Mesothelial cell of epicardium (in vitro differentiated cells): ENCODE results near the gene MTUS2. TPM values are rescaled to one million over a fixed set of nuclear protein-coding genes. Genes with fewer than 3 reads are reported as not detected.

Source experiments
- DNase-seq, 2 experiments: peaks; one replicate each; pipeline ENCODE4 v3.0.0; 2021; ENCODE audit warnings: low spot score in 2 of 2; ENCODE audit not compliant: unreplicated experiment in 2 of 2
- H3K27ac Mint-ChIP-seq: 2 replicates; pipeline ENCODE4 v1.8.0; 2021; ENCODE audit warnings: mixed read lengths
- H3K27me3 Mint-ChIP-seq: 2 replicates; pipeline ENCODE4 v1.8.0; 2021; ENCODE audit warnings: low read depth, mixed read lengths
- H3K36me3 Mint-ChIP-seq: 2 replicates; pipeline ENCODE4 v1.8.0; 2021; ENCODE audit warnings: mixed read lengths
- H3K4me1 Mint-ChIP-seq: 2 replicates; pipeline ENCODE4 v1.8.0; 2021; ENCODE audit warnings: mixed read lengths
- H3K4me3 Mint-ChIP-seq: 2 replicates; pipeline ENCODE4 v1.8.0; 2021; ENCODE audit warnings: mild to moderate bottlenecking, moderate library complexity, mixed read lengths
- H3K9me3 Mint-ChIP-seq: 2 replicates; pipeline ENCODE4 v1.8.0; 2021; ENCODE audit warnings: mixed read lengths
- CTCF ChIP-seq: fragments of 200-600 bp; sonication (generic); IDR thresholded peaks from one replicate; pipeline ENCODE4 v1.5.0; 2021; ENCODE audit warnings: antibody characterized with exemption; ENCODE audit not compliant: unreplicated experiment
- total RNA-seq: library from RNA; stranded (reverse); gene quantifications from 3 replicates; pipeline ENCODE4 v1.2.1, GENCODE V29; 2021

The MTUS2 gene
- total RNA-seq, 1 donor from 2014 or later, result 1.4 TPM

GRCh38 chr13:29479716-29480492 lies 659.8 kb downstream of the MTUS2 start:
- H3K27ac Mint-ChIP-seq, result no peak overlapping the region
- DNase-seq, result no peak
- H3K4me1 Mint-ChIP-seq, result peaks cover 8% of the 10 kb centered on the region
- TF ChIP-seq CTCF, result no peak
- no peaks in the 10 kb centered on the region for H3K9me3 Mint-ChIP-seq
- H3K36me3 Mint-ChIP-seq, result no peaks in the 10 kb centered on the region
- H3K27me3 Mint-ChIP-seq, result peaks cover 32% of the 10 kb centered on the region
- no peak overlapping the region for H3K4me3 Mint-ChIP-seq

GRCh38 chr13:29480893-29481525 lies 660.9 kb downstream of the MTUS2 start:
- DNase-seq, result no peak
- no peak overlapping the region for H3K4me3 Mint-ChIP-seq
- TF ChIP-seq CTCF, result no peak
- H3K27me3 Mint-ChIP-seq, result peaks cover 32% of the 10 kb centered on the region
- H3K36me3 Mint-ChIP-seq, result no peaks in the 10 kb centered on the region
- no peaks in the 10 kb centered on the region for H3K9me3 Mint-ChIP-seq
- H3K4me1 Mint-ChIP-seq, result peaks cover 8% of the 10 kb centered on the region
- no peak overlapping the region for H3K27ac Mint-ChIP-seq

- H3K36me3 Mint-ChIP-seq, result no peaks in the 10 kb centered on the region
Measured at GRCh38 chr13:29481603-29482002, 661.5 kb downstream of the MTUS2 start.

GRCh38 chr13:29482504-29482903 lies 662.4 kb downstream of the MTUS2 start:
- Mint-ChIP-seq H3K9me3 (no peaks in the 10 kb centered on the region), H3K4me1 (peaks cover 8% of the 10 kb centered on the region), H3K4me3 (no peak overlapping the region), H3K36me3 (no peaks in the 10 kb centered on the region), H3K27ac (no peak overlapping the region), H3K27me3 (peaks cover 27% of the 10 kb centered on the region)
- TF ChIP-seq CTCF, result no peak
- no peak for DNase-seq

More at GRCh38 chr13:29481603-29482002, 661.5 kb downstream of the MTUS2 start:
- no peak overlapping the region for H3K4me3 Mint-ChIP-seq
- peaks cover 31% of the 10 kb centered on the region for H3K27me3 Mint-ChIP-seq
- no peaks in the 10 kb centered on the region for H3K9me3 Mint-ChIP-seq
- DNase-seq, result no peak
- peaks cover 8% of the 10 kb centered on the region for H3K4me1 Mint-ChIP-seq
- TF ChIP-seq CTCF, result no peak
- H3K27ac Mint-ChIP-seq, result no peak overlapping the region

- Mint-ChIP-seq H3K27me3 (peaks cover 25% of the 10 kb centered on the region), H3K4me3 (no peak overlapping the region), H3K9me3 (no peaks in the 10 kb centered on the region), H3K27ac (no peak overlapping the region), H3K36me3 (no peaks in the 10 kb centered on the region), H3K4me1 (peaks cover 8% of the 10 kb centered on the region)
- no peak for TF ChIP-seq CTCF
- DNase-seq, result no peak
Measured at GRCh38 chr13:29483211-29483610, 663.1 kb downstream of the MTUS2 start.
